HEK293 (cell line): ENCODE results near the gene DDR1.

ENCODE experiments used
- CTCF ChIP-seq: fragments of 450-650 bp; formaldehyde crosslinking; IDR thresholded peaks from 2 replicates; pipeline ENCODE4 v1.5.1; 2016; ENCODE audit warnings: missing biosample characterization, missing genetic modification characterization
- GLI4 ChIP-seq: fragments of 450-650 bp; formaldehyde crosslinking; IDR thresholded peaks from 2 replicates; pipeline ENCODE4 v1.5.1; 2016; ENCODE audit warnings: missing biosample characterization, missing genetic modification characterization
- GLIS1 ChIP-seq: fragments of 450-650 bp; formaldehyde crosslinking; IDR thresholded peaks from 2 replicates; pipeline ENCODE4 v1.5.1; 2016; ENCODE audit warnings: missing biosample characterization, missing genetic modification characterization
- HIC1 ChIP-seq: fragments of 450-650 bp; formaldehyde crosslinking; IDR thresholded peaks from 2 replicates; pipeline ENCODE4 v1.5.1; 2016; ENCODE audit warnings: missing biosample characterization, missing genetic modification characterization
- HOXC10 ChIP-seq: sonication (generic); formaldehyde crosslinking; IDR thresholded peaks from 2 replicates; pipeline ENCODE4 v1.8.1; 2023; ENCODE audit warnings: mild to moderate bottlenecking, missing genetic modification reagents
- KLF10 ChIP-seq: fragments of 450-650 bp; IDR thresholded peaks from 2 replicates; pipeline ENCODE4 v1.5.1; 2018; ENCODE audit warnings: missing biosample characterization, mild to moderate bottlenecking, missing genetic modification characterization
- KLF9 ChIP-seq: fragments of 450-650 bp; formaldehyde crosslinking; IDR thresholded peaks from 2 replicates; pipeline ENCODE4 v1.5.1; 2016; ENCODE audit warnings: missing biosample characterization, missing genetic modification characterization, low read depth
- PRDM10 ChIP-seq: fragments of 450-650 bp; formaldehyde crosslinking; IDR thresholded peaks from 2 replicates; pipeline ENCODE4 v1.5.1; 2016; ENCODE audit warnings: missing biosample characterization, missing genetic modification characterization
- RBAK ChIP-seq: fragments of 450-650 bp; formaldehyde crosslinking; IDR thresholded peaks from 2 replicates; pipeline ENCODE4 v1.5.1; 2016; ENCODE audit warnings: missing biosample characterization, missing genetic modification characterization
- TRIM28 ChIP-seq: IDR thresholded peaks from 2 replicates; pipeline ENCODE4 v1.6.1; 2011; ENCODE audit warnings: low read length, control low read depth, borderline replicate concordance
- ZBTB1 ChIP-seq: fragments of 450-650 bp; formaldehyde crosslinking; IDR thresholded peaks from 2 replicates; pipeline ENCODE4 v1.5.1; 2016; ENCODE audit warnings: missing biosample characterization, missing genetic modification characterization
- ZBTB11 ChIP-seq: fragments of 450-650 bp; formaldehyde crosslinking; conservative IDR thresholded peaks from 2 replicates; pipeline ENCODE4 v1.5.1; 2016; ENCODE audit warnings: low read depth, missing biosample characterization, missing genetic modification characterization
- ZBTB17 ChIP-seq: fragments of 450-650 bp; formaldehyde crosslinking; IDR thresholded peaks from 2 replicates; pipeline ENCODE4 v1.5.1; 2016; ENCODE audit warnings: missing biosample characterization, missing genetic modification characterization
- ZFP3 ChIP-seq: fragments of 450-650 bp; formaldehyde crosslinking; IDR thresholded peaks from 2 replicates; pipeline ENCODE4 v1.5.1; 2016; ENCODE audit warnings: low read depth, missing biosample characterization, missing genetic modification characterization
- ZNF138 ChIP-seq: fragments of 450-650 bp; formaldehyde crosslinking; IDR thresholded peaks from 2 replicates; pipeline ENCODE4 v1.5.1; 2016; ENCODE audit warnings: missing biosample characterization, missing genetic modification characterization, borderline replicate concordance
- ZNF19 ChIP-seq: fragments of 450-650 bp; formaldehyde crosslinking; IDR thresholded peaks from 2 replicates; pipeline ENCODE4; 2016; ENCODE audit warnings: missing biosample characterization, missing genetic modification characterization, low read depth
- ZNF24 ChIP-seq: fragments of 450-650 bp; formaldehyde crosslinking; IDR thresholded peaks from 2 replicates; pipeline ENCODE4 v1.5.1; 2016; ENCODE audit warnings: missing biosample characterization, missing genetic modification characterization
- ZNF341 ChIP-seq: fragments of 450-650 bp; formaldehyde crosslinking; IDR thresholded peaks from 2 replicates; pipeline ENCODE4; 2016; ENCODE audit warnings: low read depth, missing biosample characterization, missing genetic modification characterization
- ZNF544 ChIP-seq: fragments of 450-650 bp; formaldehyde crosslinking; IDR thresholded peaks from 2 replicates; pipeline ENCODE4 v1.5.0; 2017; ENCODE audit warnings: missing biosample characterization, missing genetic modification characterization
- ZNF580 ChIP-seq: fragments of 450-650 bp; formaldehyde crosslinking; IDR thresholded peaks from 2 replicates; pipeline ENCODE4 v1.5.1; 2016; ENCODE audit warnings: missing biosample characterization, missing genetic modification characterization
- ZNF645 ChIP-seq: fragments of 450-650 bp; formaldehyde crosslinking; IDR thresholded peaks from 2 replicates; pipeline ENCODE4; 2016; ENCODE audit warnings: missing biosample characterization, missing genetic modification characterization
- ZNF664 ChIP-seq: fragments of 450-650 bp; formaldehyde crosslinking; IDR thresholded peaks from 2 replicates; pipeline ENCODE4 v1.5.1; 2016; ENCODE audit warnings: missing biosample characterization, missing genetic modification characterization
- ZNF785 ChIP-seq: fragments of 450-650 bp; formaldehyde crosslinking; IDR thresholded peaks from 2 replicates; pipeline ENCODE4 v1.5.1; 2016; ENCODE audit warnings: missing biosample characterization, missing genetic modification characterization
- ZNF791 ChIP-seq: fragments of 450-650 bp; formaldehyde crosslinking; IDR thresholded peaks from 2 replicates; pipeline ENCODE4 v1.5.1; 2016; ENCODE audit warnings: missing biosample characterization, missing genetic modification characterization
- ZNF792 ChIP-seq: fragments of 450-650 bp; formaldehyde crosslinking; IDR thresholded peaks from 2 replicates; pipeline ENCODE4 v1.5.1; 2016; ENCODE audit warnings: missing biosample characterization, missing genetic modification characterization
- ZSCAN18 ChIP-seq: fragments of 450-650 bp; formaldehyde crosslinking; IDR thresholded peaks from 2 replicates; pipeline ENCODE4 v1.5.1; 2016; ENCODE audit warnings: missing biosample characterization, missing genetic modification characterization

The DDR1 gene

GRCh38 chr6:30883685-30884520 is at the start of gene DDR1 (continued):
- TF ChIP-seq ZNF580 (tag by site-specific recombination) = no peak
- no peak for TF ChIP-seq ZNF138 (tag by site-specific recombination)
- TF ChIP-seq ZNF664 (tag by site-specific recombination) = no peak
- TF ChIP-seq HOXC10 (CRISPR knock-in tag) = no peak
- 0 out of 2 replicates have a peak, but pooled peaks have one; percentile 35 for TF ChIP-seq GLIS1
- no peak for TF ChIP-seq ZSCAN18 (tag by site-specific recombination)
- TF ChIP-seq ZBTB11 (tag by site-specific recombination) = no peak
- TF ChIP-seq PRDM10 (tag by site-specific recombination) = peak; percentile 76
- no peak for TF ChIP-seq ZNF792 (tag by site-specific recombination)
- TF ChIP-seq CTCF (tag by site-specific recombination) = no peak
- no peak for TF ChIP-seq TRIM28
- no peak for TF ChIP-seq ZNF341 (tag by site-specific recombination)
- no peak for TF ChIP-seq ZNF544 (tag by site-specific recombination)
- TF ChIP-seq ZNF791 = no peak
- no peak for TF ChIP-seq ZBTB17 (tag by site-specific recombination)
- TF ChIP-seq GLI4 = no peak
- TF ChIP-seq RBAK (tag by site-specific recombination) = no peak
- peak; percentile 46 for TF ChIP-seq KLF9
- TF ChIP-seq ZNF785 (tag by site-specific recombination) = no peak
- TF ChIP-seq ZFP3 (tag by site-specific recombination) = no peak
- no peak for TF ChIP-seq HIC1 (tag by site-specific recombination)
- TF ChIP-seq ZNF19 (tag by site-specific recombination) = no peak
- no peak for TF ChIP-seq ZBTB1 (tag by site-specific recombination)
- TF ChIP-seq ZNF645 (tag by site-specific recombination) = no peak
- TF ChIP-seq ZNF24 (tag by site-specific recombination) = no peak
- no peak for TF ChIP-seq KLF10 (tag by site-specific recombination)
